Caco-2 (cell line): ENCODE data around the gene ACIN1. TPM values are rescaled to one million over a fixed set of nuclear protein-coding genes. Genes with fewer than 3 reads are reported as not detected.
A peak's percentile ranks its signal among the peaks of the same experiment; 100 is the strongest.

ENCODE experiments used
- BruUV-seq: library from RNA; stranded (reverse); fragments of 400-500 nt; replicated peaks from 2 replicates; lab custom pipeline; 2021; lab: Mats Ljungman, UMichigan
- CTCF ChIA-PET: fragments of 300-600 bp; sonication (Branson Sonifier 250); formaldehyde crosslinking; loops from one replicate; lab custom pipeline; 2022; ENCODE audit warnings: antibody characterized with exemption; lab: Charles Lee
- POLR2A ChIA-PET: fragments of 300-600 bp; sonication (Branson Sonifier 250); formaldehyde crosslinking; loops from one replicate; lab custom pipeline; 2022; ENCODE audit warnings: antibody characterized with exemption; lab: Charles Lee
- DNase-seq, 2 experiments: peaks; one replicate each; pipeline versions ENCODE4 v3.0.0 to v3.0.0-alpha.2; 2020 to 2022
- H3K27me3 ChIP-seq: replicated peaks from 2 replicates; pipeline ENCODE4 v1.6.0; 2011; ENCODE audit warnings: low read length; ENCODE audit not compliant: control insufficient read depth, insufficient read depth
- H3K36me3 ChIP-seq: 2 replicates; pipeline ENCODE4 v1.5.1; 2011; ENCODE audit warnings: low read length; ENCODE audit not compliant: control insufficient read depth, insufficient read depth
- H3K4me1 ChIP-seq: fragments of 250-450 bp; sonication (Bioruptor Pico); 2 replicates; pipeline ENCODE4 v1.5.1; 2020; ENCODE audit warnings: mild to moderate bottlenecking
- H3K4me3 ChIP-seq: 2 replicates; pipeline ENCODE4 v1.5.1; 2011; ENCODE audit warnings: low read depth, mild to moderate bottlenecking, control low read depth, low read length
- H3K9me3 ChIP-seq: fragments of 250-450 bp; sonication (Bioruptor Pico); 2 replicates; pipeline ENCODE4 v1.5.1; 2020; ENCODE audit warnings: mild to moderate bottlenecking, moderate library complexity
- H3K27ac Mint-ChIP-seq: one replicate; pipeline ENCODE4 v1.8.0; 2022; ENCODE audit warnings: mixed read lengths; ENCODE audit not compliant: unreplicated experiment
- H3K27me3 Mint-ChIP-seq: one replicate; pipeline ENCODE4 v1.8.0; 2022; ENCODE audit warnings: mixed read lengths; ENCODE audit not compliant: insufficient read depth, unreplicated experiment
- H3K36me3 Mint-ChIP-seq: one replicate; pipeline ENCODE4 v1.8.0; 2022; ENCODE audit warnings: mild to moderate bottlenecking, mixed read lengths; ENCODE audit not compliant: insufficient read depth, unreplicated experiment
- H3K4me1 Mint-ChIP-seq: one replicate; pipeline ENCODE4 v1.8.0; 2022; ENCODE audit warnings: low read depth, mixed read lengths; ENCODE audit not compliant: unreplicated experiment
- H3K4me3 Mint-ChIP-seq: one replicate; pipeline ENCODE4 v1.8.0; 2022; ENCODE audit warnings: mild to moderate bottlenecking, moderate library complexity, mixed read lengths; ENCODE audit not compliant: unreplicated experiment
- H3K9me3 Mint-ChIP-seq: one replicate; pipeline ENCODE4 v1.8.0; 2022; ENCODE audit warnings: mixed read lengths; ENCODE audit not compliant: unreplicated experiment
- intact Hi-C: fragments of 100-400 bp; cut with micrococcal nuclease; formaldehyde crosslinking; loops from one replicate; pipeline ENCODE4 v1.10.0; 2022; ENCODE audit not compliant: unreplicated experiment
- total RNA-seq: library from RNA; stranded (reverse); gene quantifications from 2 replicates; pipeline ENCODE4 v1.2.3, GENCODE V29; 2022
- TF ChIP-seq, protein P1 (sequence below), 2 experiments: fragments of 200-600 bp in 1 of 2; IDR thresholded peaks; 1 replicate in 1 of 2; 2 replicates in 1 of 2; pipeline versions ENCODE4 v1.5.1 to v1.8.0; 2011 to 2022; ENCODE audit warnings: antibody characterized with exemption in 1 of 2, control low read depth in 1 of 2, inconsistent platforms in 1 of 2, low read depth in 1 of 2, low read length in 1 of 2, mild to moderate bottlenecking in 1 of 2, moderate library complexity in 1 of 2; ENCODE audit not compliant: insufficient read depth in 1 of 2, severe bottlenecking in 1 of 2, unreplicated experiment in 1 of 2

ACIN1 gene
- total RNA-seq, 1 experiment from 2014 or later: 193 TPM

DNA sequence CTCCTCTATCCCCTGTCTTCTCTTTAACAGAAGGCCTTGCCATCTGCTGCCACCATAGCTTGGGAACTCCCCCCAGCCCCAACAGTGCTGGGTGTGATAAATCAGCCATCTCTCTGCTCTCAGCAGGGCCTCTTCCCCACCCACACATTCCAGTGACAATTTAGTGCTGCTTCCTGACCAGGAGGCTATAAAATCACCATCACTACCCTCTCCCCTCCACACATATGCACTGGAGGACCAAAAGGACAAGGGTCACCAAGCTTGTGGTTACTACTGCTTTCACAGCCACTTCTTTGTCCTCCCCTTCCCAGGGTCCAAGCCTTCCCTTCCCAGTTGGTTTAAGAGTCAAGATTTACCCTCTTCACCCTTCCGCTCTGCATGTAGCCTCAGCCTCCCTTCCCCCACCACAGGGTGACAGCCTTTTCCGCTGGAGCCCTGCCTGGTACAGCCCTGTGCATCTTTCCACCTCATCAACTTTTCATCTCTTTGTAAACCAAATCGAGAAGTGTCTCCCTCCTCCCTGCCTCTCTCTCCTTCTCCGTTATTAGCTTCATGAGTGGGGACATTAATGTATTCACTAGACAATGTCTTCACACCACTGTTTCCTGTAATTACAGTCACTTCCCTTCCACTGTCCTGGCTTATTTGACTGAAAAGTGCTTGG is 69.7 kb downstream of the ACIN1 start:
- Histone ChIP-seq H3K4me3 (no peak overlapping the region), H3K36me3 (no peaks in the 10 kb centered on the region), H3K4me1 (peaks cover 16% of the 10 kb centered on the region), H3K9me3 (no peaks in the 10 kb centered on the region), H3K27me3 (no peaks in the 10 kb centered on the region)
- Mint-ChIP-seq H3K27ac (peak overlapping the region; percentile 60), H3K36me3 (peaks cover 53% of the 10 kb centered on the region), H3K27me3 (no peaks in the 10 kb centered on the region), H3K9me3 (no peaks in the 10 kb centered on the region), H3K4me1 (peaks cover 14% of the 10 kb centered on the region), H3K4me3 (peak overlapping the region; percentile 27)
- intact Hi-C loops: no loop called here
- peak; percentile 19 to 69 for DNase-seq
- TF ChIP-seq, protein P1, sequence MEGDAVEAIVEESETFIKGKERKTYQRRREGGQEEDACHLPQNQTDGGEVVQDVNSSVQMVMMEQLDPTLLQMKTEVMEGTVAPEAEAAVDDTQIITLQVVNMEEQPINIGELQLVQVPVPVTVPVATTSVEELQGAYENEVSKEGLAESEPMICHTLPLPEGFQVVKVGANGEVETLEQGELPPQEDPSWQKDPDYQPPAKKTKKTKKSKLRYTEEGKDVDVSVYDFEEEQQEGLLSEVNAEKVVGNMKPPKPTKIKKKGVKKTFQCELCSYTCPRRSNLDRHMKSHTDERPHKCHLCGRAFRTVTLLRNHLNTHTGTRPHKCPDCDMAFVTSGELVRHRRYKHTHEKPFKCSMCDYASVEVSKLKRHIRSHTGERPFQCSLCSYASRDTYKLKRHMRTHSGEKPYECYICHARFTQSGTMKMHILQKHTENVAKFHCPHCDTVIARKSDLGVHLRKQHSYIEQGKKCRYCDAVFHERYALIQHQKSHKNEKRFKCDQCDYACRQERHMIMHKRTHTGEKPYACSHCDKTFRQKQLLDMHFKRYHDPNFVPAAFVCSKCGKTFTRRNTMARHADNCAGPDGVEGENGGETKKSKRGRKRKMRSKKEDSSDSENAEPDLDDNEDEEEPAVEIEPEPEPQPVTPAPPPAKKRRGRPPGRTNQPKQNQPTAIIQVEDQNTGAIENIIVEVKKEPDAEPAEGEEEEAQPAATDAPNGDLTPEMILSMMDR (IDR thresholded peaks at IDR 0.05; ENCODE audit: insufficient read depth in 1 of 2, low read depth in 1 of 2, low read length in 1 of 2, severe bottlenecking in 1 of 2, unreplicated experiment in 1 of 2): no peak
- ChIA-PET POLR2A (no interaction called here), CTCF (no interaction called here)
- BruUV-seq: TSS peak; percentile 38

DNA sequence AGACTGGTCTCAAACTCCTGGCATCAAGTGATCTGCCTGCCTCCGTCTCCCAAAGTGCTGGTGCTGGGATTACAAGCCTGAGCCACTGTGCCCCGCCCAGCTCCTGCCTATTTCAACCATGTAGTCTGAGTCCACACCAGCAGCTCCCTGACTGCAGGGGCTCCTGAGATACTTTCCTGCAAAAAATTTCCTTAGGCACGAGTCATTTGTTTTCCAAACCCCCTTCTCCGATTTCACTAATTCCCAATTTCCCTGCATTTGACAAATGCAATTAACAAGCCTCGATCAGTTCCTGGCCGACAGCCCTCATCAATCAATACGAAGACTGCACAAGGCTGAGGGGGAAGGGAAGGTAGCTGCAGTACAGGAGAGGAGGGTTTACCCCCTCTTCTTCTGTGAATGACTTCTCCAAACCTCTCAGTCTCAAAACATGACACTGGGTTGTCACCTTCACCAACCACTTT is 70.3 kb downstream of the ACIN1 start:
- peaks cover 16% of the 10 kb centered on the region for H3K4me1 ChIP-seq
- H3K27me3 ChIP-seq: no peaks in the 10 kb centered on the region
- H3K36me3 ChIP-seq: no peaks in the 10 kb centered on the region
- no peaks in the 10 kb centered on the region for H3K9me3 ChIP-seq
- Mint-ChIP-seq H3K27me3 (no peaks in the 10 kb centered on the region), H3K36me3 (peaks cover 49% of the 10 kb centered on the region), H3K4me1 (peaks cover 14% of the 10 kb centered on the region), H3K9me3 (no peaks in the 10 kb centered on the region), H3K27ac (peak overlapping the region; percentile 60), H3K4me3 (peak overlapping the region; percentile 27)
- POLR2A ChIA-PET: no interaction called here
- CTCF ChIA-PET: interaction anchor here (0.6 to 1.7 kb wide), 2 partner anchors 30 to 44 kb away, joined by 4 to 6 read pairs; no protein-coding TSS in a partner anchor
- H3K4me3 ChIP-seq: no peak overlapping the region
- intact Hi-C loops: no loop called here
- no peak for DNase-seq
- TF ChIP-seq, protein P1 (IDR thresholded peaks at IDR 0.05; ENCODE audit: insufficient read depth in 1 of 2, low read depth in 1 of 2, low read length in 1 of 2, severe bottlenecking in 1 of 2, unreplicated experiment in 1 of 2): no peak
- no TSS peak for BruUV-seq

DNA sequence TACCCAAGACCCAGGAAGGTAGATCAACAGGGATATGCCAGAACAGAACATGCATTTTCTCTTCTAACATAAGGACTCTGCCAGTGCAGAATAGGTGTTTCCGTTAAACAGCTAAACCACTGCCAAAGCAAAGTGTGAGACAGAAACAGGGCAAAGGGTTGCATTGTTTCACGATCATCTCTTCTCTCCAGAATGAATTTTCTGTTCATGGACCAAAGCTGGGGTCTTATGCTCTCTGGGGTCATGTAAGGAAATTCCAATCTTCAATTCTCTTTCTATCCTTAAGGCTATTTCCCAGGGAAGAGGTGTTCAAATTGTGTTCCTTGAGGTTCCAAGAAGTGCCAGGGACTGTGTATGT is 71.2 kb downstream of the ACIN1 start:
- H3K36me3 ChIP-seq: no peaks in the 10 kb centered on the region
- Mint-ChIP-seq H3K4me1 (peaks cover 14% of the 10 kb centered on the region), H3K27ac (no peak overlapping the region), H3K27me3 (no peaks in the 10 kb centered on the region), H3K4me3 (no peak overlapping the region), H3K9me3 (no peaks in the 10 kb centered on the region), H3K36me3 (peaks cover 41% of the 10 kb centered on the region)
- no peak for DNase-seq
- ChIA-PET CTCF (interaction anchor here (1.7 kb wide), 1 partner anchor 29 kb away, joined by 4 read pairs; no protein-coding TSS in a partner anchor), POLR2A (interaction anchor here (0.6 kb wide), 2 partner anchors 75 to 202 kb away, joined by 4 read pairs; no protein-coding TSS in a partner anchor)
- no peaks in the 10 kb centered on the region for H3K9me3 ChIP-seq
- H3K4me1 ChIP-seq: peaks cover 16% of the 10 kb centered on the region
- intact Hi-C loops: no loop called here
- no peak overlapping the region for H3K4me3 ChIP-seq
- TF ChIP-seq, protein P1 (IDR thresholded peaks at IDR 0.05; ENCODE audit: insufficient read depth in 1 of 2, low read depth in 1 of 2, low read length in 1 of 2, severe bottlenecking in 1 of 2, unreplicated experiment in 1 of 2): no peak
- no TSS peak for BruUV-seq
- no peaks in the 10 kb centered on the region for H3K27me3 ChIP-seq
